Activated CD4-positive, CD25-positive, alpha-beta regulatory T cell treated with anti-CD3 and anti-CD28 coated beads, Interleukin-2, amount 50 U/mL, for 16 hours (primary cell): ENCODE data around the gene TBRG4.

Experiments used
- DNase-seq: peaks from one replicate; pipeline ENCODE4 v3.0.0-alpha.2; 2020; ENCODE audit warnings: low read depth, low spot score

The TBRG4 gene

GRCh38 chr7:45089341-45089891 is 22.1 kb downstream of the TBRG4 start:
- no peak for DNase-seq

DNA sequence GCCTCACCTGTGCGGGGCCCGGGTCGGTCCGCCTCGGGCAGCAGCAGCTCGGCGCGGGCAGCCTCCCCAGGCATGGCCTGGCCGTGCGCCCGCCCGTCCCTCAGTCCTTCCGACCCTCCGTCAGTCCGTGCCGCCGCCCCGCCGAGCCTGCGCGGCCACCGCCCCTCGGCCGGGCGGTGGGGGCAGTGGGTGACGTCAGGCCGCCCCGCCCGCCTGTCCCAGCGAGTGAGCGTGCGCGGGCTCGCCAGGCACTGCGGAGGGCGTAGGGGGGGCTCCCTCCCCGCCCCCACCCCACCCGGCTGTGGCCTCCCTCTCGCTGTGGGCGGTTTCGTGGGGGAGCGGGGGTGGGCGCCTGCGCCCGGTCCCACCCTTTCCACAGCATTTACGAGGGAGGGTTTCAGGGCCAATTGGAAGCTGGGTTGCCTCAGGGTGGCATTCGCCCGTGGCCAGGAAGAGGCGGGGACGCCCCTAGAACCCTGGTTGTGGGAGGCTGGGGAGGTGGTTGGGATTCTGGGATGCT is 22.6 kb downstream of the TBRG4 start, which contains the start of gene NACAD:
NACAD (minus strand) TSS at position 149 of the 520 bp plus-strand sequence; CDS start at position 74, 75 bp downstream.
- DNase-seq: no peak

DNA sequence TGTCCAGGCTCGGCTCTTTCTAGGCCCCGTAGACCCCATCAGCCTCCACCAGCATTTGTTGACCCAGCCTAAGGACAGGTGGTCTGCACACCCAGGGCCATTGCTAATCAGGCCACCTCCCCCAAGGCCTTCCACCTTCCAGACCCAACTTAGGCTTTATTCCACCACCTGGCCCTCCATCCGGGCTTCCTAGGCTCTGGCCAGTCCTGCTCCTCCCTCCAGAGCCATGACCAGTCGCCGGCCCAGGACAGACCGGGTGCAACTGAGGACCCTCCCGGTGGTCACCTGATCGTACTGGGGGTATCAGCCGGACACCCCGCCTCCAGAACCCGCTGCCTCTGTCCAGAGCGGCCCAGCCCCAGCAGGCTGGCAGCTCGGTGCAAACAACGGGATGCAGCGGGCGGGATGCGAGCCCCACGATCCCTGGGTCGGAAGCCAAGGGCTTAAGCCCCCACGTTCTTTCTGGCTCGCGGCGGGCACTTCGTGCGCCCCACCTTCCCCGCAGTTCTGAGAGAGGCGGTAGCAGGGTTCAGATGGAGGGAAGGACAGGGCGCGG is 23.3 kb downstream of the TBRG4 start:
- no peak for DNase-seq

DNA sequence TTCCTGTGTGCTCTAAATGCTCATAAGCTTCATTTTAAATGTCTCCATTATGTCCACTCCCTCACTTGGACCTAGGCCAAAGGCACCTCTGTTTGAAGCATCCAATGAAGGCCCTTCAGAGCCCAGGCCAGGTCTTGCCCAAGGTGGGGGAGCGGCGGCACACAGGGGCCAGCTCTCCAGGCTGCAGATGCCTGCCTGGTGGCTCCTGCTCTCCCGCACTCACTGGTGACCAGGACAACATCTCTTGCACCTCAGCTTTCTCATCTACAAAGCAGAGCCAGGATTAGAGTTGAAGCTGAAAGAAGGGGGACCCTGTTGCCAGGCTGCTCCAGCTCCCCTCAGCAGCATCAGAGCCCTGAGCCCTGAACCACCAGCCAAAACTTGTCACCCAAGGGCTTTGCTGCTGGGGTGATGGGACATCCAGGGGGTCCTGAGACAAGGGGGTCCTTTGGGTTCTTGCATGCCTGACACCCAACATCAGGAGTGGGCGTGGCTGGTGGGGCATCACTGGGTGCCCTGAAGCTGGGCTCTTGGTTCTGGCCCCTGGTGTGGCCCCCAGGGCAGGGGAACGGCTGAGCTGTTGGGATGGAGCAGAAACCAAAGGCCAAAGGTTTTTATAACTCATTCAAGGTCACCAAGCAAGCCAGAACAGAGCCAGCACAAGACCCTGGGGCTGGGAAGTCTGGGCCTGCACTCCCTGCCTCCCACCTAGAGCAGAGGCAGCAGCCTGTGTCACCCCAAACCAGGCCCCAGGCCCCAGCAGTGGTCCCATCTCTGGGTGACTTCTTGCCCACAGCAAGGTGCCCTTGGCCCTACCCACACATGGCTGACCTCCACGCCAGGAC is 24.0 kb downstream of the TBRG4 start:
- DNase-seq: no peak

DNA sequence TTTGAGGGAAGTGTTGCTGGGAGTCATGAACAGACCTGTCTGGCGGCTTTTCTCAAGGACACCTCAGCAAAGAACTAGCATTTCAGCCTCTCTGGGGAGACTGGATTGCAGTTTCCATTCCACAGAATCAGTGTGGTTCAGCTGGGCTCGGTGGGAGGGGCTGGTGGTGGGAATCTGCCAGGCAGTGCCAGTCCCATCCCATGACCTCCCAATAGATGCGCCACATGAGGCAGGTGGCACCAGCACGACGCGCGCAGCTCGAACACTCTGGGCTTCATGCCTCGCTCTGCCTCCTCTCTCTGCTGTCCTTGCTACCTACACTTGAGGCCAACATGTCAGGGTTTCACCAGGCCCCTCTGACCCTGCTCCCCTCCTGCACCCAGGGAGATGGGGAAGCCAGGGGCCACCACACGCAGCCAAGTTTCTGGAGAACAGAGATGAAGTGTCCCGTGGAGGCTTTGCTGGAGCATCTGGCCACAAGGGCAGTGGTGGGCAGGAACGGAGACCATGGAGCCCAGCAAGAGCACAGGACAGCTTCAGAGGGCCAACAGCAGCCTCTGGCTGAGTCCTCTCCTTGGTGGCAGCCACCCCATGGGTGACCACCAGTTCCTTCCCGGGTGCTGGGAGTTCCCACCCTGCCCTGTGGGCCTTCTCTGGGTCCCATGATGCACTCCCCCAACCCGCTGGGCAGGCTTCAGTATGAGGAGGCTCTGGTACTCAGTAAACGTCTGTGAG is 25.0 kb downstream of the TBRG4 start:
- DNase-seq: no peak

DNA sequence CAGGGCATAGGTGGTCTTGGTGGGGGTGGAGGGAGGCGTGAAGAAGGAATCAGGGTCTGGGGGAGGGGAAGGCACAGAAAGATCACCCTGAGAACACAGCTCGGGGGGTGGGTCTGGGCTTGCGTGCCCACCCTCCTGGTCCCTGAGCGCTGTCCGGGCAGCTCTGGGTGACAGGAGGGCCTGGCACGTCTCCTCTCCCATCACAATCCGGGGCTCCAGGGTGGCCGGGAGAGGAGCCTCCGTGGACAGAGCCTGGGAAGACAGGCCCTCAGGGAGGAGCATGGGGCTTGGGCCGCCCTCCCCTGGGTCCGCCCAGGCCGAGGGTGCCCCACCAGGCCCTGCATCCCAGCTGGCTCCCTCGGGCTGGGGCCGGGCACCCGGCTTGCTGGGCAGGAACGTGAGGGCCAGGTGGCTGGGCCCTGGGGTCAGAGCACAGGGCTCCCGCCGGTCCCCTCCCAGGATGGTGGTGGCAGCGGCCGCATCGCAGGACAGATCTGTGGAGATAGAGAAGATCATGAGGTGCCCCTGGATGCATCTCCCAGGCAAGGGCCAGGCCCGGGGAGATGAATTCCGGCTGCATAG is 25.8 kb downstream of the TBRG4 start:
- no peak for DNase-seq

DNA sequence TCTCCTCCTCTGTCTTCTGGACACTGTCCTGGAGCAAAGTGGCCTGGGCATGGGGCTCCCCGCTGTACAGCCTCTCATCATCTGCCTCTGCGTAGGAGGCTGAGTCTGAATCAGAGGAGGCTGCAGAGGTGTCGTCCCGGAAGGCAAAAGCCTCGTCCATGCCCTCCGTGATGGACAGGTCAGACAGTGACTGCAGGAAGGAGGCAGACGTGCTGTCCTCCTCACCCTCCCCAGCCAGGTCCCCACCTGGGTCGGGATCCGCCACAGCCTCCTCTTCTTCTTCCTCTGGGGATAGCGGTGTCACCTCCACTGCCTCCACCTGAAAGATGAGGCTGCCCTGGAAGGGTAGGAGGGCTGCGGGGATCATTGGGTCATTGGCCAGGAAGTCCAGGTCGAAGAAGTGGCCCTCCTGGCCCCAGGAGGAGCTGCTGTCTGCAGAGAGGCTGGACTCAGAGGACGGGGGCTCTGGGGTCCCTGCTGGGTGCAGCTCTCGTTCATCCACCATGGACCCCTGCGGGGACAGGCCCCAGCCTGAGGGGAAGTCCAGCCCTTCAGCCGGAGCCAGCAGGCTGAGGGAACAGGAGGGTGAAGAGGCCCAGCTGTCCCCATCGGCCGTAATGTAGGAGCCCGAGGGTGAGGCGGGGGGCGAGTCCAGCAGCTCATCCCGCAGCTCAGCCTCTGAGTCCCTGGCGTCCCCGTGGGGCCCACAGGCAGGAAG is 26.4 kb downstream of the TBRG4 start:
- DNase-seq: no peak

GRCh38 chr7:45084336-45084735 is 27.2 kb downstream of the TBRG4 start:
- DNase-seq: no peak

GRCh38 chr7:45082831-45083331 is 28.6 kb downstream of the TBRG4 start:
- no peak for DNase-seq

DNA sequence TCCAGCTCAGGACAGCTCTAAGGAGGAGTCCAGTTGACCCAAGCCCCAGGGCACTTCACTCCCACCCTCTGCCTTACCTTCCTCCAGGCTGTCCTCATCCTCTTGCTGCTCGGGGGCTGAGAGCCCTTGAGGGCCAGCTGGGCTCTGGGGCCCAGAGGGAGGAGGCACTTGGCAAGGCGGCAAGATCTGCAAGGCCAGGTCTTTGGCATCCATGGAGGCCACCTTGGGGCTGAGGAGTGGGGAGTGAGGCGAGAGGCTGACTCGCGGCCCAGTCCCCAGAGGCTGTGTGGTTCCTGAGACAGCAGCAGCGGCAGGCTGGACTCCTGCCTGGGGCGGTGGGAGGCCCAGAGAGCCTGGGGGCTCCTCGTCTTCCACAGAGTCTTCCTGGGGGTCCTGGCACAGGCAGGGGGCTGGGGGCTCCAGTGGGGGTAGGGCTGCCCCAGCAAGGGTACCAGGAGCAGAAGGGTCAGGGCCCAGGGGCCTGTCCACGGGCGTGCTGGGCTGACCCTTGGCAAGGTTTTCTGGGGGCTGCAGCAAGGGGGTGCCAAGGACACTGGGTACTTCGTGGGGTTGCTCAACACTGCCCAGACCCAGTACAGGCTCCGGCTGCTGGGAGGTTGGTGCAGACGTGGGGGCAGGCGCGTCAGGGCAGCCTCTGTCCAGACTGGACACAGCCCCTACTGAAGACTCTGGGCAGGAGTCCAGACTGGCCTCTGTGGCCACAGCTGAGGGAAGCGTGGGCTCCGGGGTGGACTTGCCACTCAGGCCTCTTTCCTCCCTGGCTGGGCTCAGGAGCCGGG is 29.3 kb downstream of the TBRG4 start:
- DNase-seq: no peak

DNA sequence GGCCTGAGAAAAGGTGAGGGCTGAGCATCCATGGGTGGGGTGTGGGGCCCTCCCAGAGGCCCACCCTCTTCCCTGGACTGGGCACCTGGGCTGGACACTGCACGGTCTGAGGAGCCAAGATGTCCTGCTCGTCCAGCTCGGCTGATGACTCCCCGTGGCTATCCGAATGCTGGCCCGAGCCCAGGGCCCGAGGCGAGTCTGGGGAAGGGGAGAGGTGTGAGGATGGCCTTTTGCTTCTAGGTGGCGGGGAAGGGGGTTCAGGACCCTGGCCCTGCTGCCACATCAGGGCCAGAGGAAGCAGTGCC is 29.9 kb downstream of the TBRG4 start:
- DNase-seq: no peak

GRCh38 chr7:45080958-45081669 is 30.4 kb downstream of the TBRG4 start:
- no peak for DNase-seq

DNA sequence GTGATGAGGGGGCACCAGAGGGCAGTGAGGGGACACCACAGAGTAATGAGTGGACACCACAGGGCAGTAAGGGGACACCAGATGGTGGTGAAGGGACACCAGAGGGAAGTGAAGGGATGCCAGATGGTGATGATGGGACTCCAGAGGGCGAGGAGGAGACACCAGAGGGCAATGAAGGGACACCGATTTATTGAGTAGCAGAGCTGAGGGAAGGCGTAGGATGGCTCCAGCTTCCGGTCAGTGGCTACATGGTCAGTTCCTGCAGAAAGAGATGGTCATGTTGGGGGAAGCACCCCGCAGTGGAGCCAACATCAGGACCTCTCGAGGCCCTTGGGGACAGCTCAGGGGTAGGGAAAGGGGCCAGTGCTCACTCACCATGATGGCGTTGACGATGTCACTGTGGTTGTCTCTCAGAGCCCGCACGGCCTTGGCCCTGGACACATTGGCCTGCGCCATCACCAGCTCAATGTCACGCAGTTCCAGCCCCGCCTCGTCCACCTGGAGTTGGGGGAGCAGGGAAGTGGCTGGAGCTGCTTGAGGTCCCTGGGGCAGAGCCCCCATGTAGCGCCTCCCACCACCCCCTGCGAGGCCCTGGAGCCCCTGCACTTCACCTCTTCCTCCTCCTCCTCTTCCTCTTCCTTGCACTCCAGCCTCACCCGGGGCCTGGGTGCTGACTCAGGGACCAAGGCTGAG is 31.1 kb downstream of the TBRG4 start:
- no peak for DNase-seq

DNA sequence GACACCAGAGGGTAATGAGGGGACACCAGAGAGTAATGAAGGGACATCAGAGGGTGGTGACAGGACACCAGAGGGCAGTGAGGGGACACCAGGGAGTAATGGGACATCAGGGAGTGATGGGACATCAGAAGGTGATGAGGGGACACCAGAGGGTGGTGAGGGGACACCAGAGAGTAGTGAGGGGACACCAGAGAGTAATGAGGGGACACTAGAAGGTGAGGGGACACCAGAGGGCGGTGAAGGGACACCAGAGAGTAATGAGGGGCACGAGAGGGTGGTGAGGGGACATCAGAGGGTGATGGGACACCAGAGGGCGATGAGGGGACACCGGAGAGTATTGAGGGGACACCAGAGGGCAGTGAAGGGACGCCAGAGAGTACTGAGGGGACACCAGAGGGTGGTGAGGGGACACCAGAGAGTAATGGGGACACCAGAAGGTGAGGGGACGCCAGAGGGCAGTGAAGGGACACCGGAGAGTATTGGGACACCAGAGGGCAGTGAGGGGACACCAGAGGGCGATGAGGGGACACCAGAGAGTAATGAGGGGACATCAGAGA is 33.3 kb downstream of the TBRG4 start:
- DNase-seq: no peak

GRCh38 chr7:45077579-45077978 is 33.9 kb downstream of the TBRG4 start:
- no peak for DNase-seq

DNA sequence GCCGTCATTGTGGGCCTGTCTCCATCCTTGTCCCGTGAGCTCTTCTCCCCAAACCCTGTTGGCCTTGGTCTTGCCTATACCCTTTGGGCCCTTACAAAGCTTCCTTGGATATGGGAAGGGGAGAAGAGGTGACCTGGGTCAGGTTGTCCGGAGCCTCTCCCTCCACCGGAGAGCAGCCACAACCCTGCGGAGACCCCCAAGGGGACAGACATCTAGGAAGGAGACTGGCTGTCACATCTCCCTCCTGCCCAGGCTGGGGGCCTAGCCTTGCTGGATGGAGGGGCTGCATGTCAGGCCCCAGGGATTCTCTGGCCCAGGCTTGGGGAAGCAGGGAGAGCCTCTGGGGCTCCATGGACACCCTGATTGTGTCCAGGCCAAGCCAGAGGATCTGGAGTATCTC is 34.6 kb downstream of the TBRG4 start:
- no peak for DNase-seq

DNA sequence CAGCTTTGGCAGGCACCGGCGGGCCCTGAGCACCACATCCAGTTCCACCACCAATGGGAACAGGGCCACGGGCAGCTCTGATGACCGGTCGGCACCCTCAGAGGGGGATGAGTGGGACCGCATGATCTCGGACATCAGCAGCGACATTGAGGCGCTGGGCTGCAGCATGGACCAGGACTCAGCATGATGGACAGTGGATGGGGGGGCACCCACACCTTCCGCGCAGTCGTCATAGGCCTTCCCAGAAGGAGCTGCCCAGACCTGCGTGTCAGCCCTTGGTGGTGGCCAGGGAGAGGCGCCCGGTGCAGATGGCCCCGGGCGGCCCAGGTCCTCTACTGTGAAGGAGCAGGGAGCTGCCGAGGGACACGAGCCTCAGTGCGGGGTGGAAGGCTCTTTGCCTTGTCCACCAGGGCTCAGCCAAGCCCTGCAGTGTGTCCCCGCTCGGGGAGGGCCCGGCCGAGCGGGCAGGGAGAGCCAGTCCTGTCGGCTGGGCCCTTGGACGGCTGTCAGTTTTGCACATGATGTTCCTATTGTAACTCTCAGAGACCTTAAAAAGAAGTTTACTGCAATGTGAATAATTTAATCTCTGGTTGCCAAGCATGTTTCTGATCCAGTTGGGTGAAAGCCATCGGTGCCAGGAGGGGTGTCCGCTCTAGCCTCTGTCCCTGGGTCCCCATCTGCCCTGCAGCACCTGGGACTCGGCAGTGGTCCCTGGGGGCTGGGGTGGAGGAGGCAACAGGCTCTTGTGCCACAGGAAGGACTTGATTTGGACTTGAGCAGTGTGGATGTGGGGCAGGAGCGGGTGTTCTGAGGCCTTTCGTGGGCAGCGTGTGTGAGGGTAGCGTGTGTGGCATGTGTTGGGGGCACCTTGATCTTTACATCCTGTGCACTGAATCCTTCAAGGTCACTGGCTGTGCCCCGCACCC is 35.4 kb downstream of the TBRG4 start:
- no peak for DNase-seq

GRCh38 chr7:45075355-45075644 is 36.2 kb downstream of the TBRG4 start:
- DNase-seq: no peak
